ENCODE results near the gene TNF. TPM values are rescaled to one million over a fixed set of nuclear protein-coding genes. Genes with fewer than 3 reads are reported as not detected.

Gene TNF
- total and polyA plus RNA-seq, 2 of the 13 experiments (the other 11 are each of a cell fraction or from before 2014, with no cell fraction given): not detected

GRCh38 chr6:31581434-31582229, 6.3 kb downstream of the TNF start (continued):
- TF ChIP-seq, protein P1, sequence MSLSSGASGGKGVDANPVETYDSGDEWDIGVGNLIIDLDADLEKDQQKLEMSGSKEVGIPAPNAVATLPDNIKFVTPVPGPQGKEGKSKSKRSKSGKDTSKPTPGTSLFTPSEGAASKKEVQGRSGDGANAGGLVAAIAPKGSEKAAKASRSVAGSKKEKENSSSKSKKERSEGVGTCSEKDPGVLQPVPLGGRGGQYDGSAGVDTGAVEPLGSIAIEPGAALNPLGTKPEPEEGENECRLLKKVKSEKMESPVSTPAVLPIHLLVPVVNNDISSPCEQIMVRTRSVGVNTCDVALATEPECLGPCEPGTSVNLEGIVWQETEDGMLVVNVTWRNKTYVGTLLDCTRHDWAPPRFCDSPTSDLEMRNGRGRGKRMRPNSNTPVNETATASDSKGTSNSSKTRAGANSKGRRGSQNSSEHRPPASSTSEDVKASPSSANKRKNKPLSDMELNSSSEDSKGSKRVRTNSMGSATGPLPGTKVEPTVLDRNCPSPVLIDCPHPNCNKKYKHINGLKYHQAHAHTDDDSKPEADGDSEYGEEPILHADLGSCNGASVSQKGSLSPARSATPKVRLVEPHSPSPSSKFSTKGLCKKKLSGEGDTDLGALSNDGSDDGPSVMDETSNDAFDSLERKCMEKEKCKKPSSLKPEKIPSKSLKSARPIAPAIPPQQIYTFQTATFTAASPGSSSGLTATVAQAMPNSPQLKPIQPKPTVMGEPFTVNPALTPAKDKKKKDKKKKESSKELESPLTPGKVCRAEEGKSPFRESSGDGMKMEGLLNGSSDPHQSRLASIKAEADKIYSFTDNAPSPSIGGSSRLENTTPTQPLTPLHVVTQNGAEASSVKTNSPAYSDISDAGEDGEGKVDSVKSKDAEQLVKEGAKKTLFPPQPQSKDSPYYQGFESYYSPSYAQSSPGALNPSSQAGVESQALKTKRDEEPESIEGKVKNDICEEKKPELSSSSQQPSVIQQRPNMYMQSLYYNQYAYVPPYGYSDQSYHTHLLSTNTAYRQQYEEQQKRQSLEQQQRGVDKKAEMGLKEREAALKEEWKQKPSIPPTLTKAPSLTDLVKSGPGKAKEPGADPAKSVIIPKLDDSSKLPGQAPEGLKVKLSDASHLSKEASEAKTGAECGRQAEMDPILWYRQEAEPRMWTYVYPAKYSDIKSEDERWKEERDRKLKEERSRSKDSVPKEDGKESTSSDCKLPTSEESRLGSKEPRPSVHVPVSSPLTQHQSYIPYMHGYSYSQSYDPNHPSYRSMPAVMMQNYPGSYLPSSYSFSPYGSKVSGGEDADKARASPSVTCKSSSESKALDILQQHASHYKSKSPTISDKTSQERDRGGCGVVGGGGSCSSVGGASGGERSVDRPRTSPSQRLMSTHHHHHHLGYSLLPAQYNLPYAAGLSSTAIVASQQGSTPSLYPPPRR (CRISPR knock-in tag; IDR thresholded peaks at IDR 0.05; ENCODE audit: borderline replicate concordance): peak; percentile 8; the same call in 1 of the 2 replicates
- no peak for TF ChIP-seq RAD51 (IDR thresholded peaks at IDR 0.05; ENCODE audit: borderline replicate concordance)
- 0 out of 2 replicates have a peak, but pooled peaks have one; percentile 12 for TF ChIP-seq PHF20 (CRISPR knock-in tag; IDR thresholded peaks at IDR 0.05)

- FAIRE-seq: no peak
- Histone ChIP-seq H3K4me3 (replicated peaks in 1 of 3; ENCODE audit: insufficient read depth in 1 of 3, low read depth in 2 of 3, low read length in 3 of 3) (peak within 1 kb of the TSS; percentile 67 to 88 (median 78)), H3K4me2 (ENCODE audit: low read depth, low read length) (peak within 1 kb of the TSS; percentile 99), H3K4me1 (ENCODE audit: insufficient read depth, low read length) (peaks cover 25% of the 10 kb centered on the region), H3K9me3 (ENCODE audit: low read length) (no peaks in the 10 kb centered on the region), H3K36me3 (replicated peaks in 1 of 2; ENCODE audit: control insufficient read depth in 1 of 2, insufficient read depth in 2 of 2, low read length in 2 of 2) (no peaks in the 10 kb centered on the region), H2AFZ (ENCODE audit: low read length) (peak within 1 kb of the TSS; percentile 64), H3K27ac (ENCODE audit: extremely low read length, insufficient read depth, low read length) (no peak within 1 kb of the TSS), H3K9ac (ENCODE audit: insufficient read depth, low read depth, low read length) (peak within 1 kb of the TSS; percentile 65), H3K27me3 (ENCODE audit: control insufficient read depth in 1 of 2, insufficient read depth in 2 of 2, low read length in 2 of 2) (peaks cover 7 to 64% of the 10 kb centered on the region in 2 experiments; a peak in 4 of 5 replicates), H3K79me2 (ENCODE audit: insufficient read depth, low read length) (no peaks in the 10 kb centered on the region), H4K20me1 (ENCODE audit: insufficient read depth, low read length) (no peaks in the 10 kb centered on the region)
- ATAC-seq: peak; percentile 53
- CTCF ChIA-PET (ENCODE audit: low intra/inter-chr PET ratio, low total read pairs): interaction anchor here (3.2 kb wide), 1 partner anchor 16 kb away, joined by 35 read pairs; no protein-coding TSS in a partner anchor
- in situ Hi-C loops (cut with HindIII; ENCODE audit: extremely low pct_ligation_motif_present, low pct_unique_long_range_greater_than_20kb): no loop called here
- intact Hi-C loops (cut with micrococcal nuclease; ENCODE audit: unreplicated experiment): loop anchor here (1.0 to 5.0 kb wide), 2 partner anchors 21 to 35 kb away; partner anchors contain the start of genes ATP6V1G2 and NFKBIL1
- POLR2A ChIA-PET: interaction anchor here (1.0 to 2.8 kb wide), 4 partner anchors 16 to 245 kb away, joined by 3 to 15 read pairs (median 3); partner anchors contain the start of genes DDX39B and HSPA1B
- DNase-seq (ENCODE audit: low spot score): no peak
- TF ChIP-seq TEAD2 (CRISPR knock-in tag; IDR thresholded peaks at IDR 0.05) (no peak), ZNF263 (CRISPR knock-in tag; IDR thresholded peaks at IDR 0.05) (peak; percentile 50; the same call in 1 of the 2 replicates), ZNF451 (CRISPR knock-in tag; IDR thresholded peaks at IDR 0.05) (0 out of 2 replicates have a peak, but pooled peaks have one; percentile 29), RFX5 (IDR thresholded peaks at IDR 0.05; ENCODE audit: low read depth, low read length) (no peak), PITX1 (CRISPR knock-in tag; IDR thresholded peaks at IDR 0.05) (0 out of 2 replicates have a peak, but pooled peaks have one; percentile 1)
- BruUV-seq (replicated peaks): no TSS peak
- 28% methylated on average over 3 of the region's 3 CpGs for WGBS (ENCODE audit: low lambda C conversion rate)
Measured at GRCh38 chr6:31582230-31582643, 6.9 kb downstream of the TNF start, which contains the start of gene LTB. LTB (minus strand) TSS chr6:31582424; CDS start chr6:31582417, 7 bp downstream.
